AG08395 (cell line): ENCODE measurements around the gene MRGPRF.

ENCODE experiments used
- DNase-seq: peaks from one replicate; pipeline ENCODE4 v3.0.0; 2012; ENCODE audit warnings: mixed read lengths, low spot score

The MRGPRF gene

DNA sequence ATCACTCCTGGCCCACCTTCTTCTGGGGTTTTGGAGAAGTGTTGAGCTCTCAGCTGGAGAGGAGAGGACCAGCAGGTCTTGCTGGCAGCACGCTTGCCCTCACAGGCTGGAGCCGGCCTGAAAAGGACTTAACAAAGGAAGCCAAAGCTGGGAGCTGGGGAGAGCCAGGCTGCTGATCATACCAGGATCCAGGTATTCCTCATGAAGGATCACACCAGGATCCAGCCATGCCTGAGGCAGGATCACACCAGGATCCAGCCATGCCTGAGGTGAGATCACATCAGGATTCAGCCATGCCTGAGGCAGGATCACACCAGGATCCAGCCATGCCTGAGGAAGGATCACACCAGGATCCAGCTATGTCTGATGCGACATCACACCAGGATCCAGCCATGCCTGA lies 49.3 kb downstream of the MRGPRF start:
- DNase-seq: no peak

- DNase-seq: peak; percentile 58
Observed at GRCh38 chr11:68962527-68963250, 50.4 kb downstream of the MRGPRF start.

GRCh38 chr11:68961245-68961644 lies 51.8 kb downstream of the MRGPRF start:
- no peak for DNase-seq

GRCh38 chr11:68960294-68961071 lies 52.6 kb downstream of the MRGPRF start:
- DNase-seq: no peak

DNA sequence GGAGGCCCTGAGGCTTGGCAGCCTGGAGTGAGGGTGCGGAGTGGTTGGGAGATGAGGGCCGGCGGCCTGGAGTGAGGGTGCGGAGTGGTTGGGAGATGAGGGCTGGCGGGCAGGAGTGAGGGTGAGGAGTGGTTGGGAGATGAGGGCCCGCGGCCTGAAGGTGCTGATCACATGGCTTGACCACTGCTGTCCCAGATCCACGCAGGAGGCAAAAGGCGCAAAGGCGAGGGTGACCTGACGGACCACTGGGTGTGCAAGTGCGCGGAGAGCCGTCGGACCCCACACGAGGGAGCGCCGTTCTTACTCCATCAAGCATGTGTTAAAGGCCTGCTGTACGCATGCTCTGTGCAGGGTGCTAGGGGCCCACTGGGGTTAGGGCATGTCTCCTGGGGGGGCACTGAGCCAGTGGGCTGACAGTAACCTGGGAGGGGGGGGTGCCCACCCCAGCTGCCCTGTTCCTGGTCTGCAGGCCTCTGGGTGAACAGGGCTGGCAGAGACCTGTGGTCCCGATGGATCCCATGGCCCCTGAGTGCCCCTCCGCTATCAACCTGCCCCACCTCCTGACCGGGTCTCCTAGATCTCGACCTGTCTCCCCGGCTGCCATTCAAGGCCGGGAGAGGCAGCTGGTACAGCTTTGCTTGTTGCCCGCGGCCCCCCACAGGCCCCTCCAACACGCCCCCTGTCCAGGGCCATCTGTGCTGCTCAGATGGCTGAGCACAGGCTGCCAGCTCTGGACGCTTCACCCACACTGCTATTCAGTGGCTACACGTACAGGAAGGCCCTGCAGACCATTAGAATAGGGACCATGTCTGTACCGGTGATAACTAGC lies 53.4 kb downstream of the MRGPRF start:
- no peak for DNase-seq

DNA sequence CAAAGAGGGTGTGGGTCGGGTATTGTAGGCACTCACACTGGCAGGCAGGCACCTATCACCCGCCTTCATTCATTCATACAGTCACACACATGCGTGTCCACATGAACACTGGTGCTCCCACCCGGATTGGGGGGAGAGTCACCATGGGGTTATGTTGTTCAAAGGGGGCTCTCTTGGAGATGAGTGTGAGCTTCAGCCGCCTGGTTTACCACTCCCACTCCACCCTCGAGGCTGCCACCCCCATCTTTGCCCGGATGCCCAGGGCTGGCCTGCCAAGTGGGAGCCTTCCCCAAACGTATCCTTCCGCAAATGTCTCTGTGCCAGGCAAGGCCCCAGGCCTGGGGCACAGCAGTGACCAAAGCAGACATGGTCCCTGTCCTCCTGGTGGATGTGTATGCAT lies 54.8 kb downstream of the MRGPRF start:
- no peak for DNase-seq

DNA sequence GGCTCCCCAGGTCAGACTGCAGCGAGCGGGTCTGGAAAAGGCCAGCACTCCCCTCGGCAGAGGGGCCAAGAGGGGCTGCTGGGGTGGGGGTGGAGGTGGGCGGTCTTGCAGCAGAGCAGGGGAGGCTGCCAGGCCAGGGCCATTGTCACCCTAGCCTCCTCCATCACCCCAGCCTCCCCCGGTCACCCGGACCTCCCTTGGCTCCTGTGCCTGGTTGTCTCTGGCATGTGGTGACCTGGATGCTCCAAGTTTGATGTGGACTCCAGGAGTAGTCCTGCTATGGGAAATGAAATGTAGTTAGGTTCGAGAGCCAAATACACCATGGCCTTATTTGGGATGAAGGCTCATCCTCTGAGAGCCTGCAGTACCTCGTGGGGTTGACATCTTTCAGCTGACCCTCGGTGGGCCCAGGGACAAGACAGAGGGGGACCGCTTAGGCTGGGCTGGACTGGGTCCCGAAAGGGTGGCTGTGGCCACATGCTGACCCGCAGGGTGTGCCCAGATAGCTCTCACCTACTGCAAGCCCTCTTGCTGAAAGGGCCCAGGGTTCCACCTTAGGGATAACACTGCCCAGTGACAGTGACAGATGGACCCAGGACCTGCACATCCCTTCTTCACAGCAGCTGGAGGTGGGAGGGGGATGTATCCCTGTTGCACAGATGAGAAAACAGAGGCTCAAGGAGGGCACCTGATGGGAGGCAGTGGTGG lies 56.3 kb downstream of the MRGPRF start:
- no peak for DNase-seq

DNA sequence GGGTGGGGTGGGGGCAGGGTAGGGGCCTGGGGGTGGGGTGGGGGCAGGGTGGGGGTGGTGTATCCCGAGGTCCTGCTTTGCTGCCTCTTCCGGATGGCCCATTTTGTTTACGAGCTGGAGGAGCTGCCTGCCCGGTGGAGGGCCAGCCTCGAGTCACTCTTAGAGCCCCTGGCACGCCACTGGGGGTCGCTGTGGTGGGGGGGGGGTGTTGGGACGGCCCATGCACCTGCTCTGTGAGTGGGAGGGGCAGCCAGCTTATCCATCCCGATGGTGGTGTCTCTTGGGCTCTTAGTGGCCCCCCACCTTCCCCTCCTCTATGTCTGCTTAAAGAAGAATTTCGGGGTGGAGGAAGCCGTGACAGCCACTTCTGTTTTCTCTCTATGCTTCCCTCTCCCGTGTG lies 56.9 kb downstream of the MRGPRF start:
- DNase-seq: no peak

- DNase-seq: no peak
Observed at GRCh38 chr11:68955607-68955958, 57.5 kb downstream of the MRGPRF start.

DNA sequence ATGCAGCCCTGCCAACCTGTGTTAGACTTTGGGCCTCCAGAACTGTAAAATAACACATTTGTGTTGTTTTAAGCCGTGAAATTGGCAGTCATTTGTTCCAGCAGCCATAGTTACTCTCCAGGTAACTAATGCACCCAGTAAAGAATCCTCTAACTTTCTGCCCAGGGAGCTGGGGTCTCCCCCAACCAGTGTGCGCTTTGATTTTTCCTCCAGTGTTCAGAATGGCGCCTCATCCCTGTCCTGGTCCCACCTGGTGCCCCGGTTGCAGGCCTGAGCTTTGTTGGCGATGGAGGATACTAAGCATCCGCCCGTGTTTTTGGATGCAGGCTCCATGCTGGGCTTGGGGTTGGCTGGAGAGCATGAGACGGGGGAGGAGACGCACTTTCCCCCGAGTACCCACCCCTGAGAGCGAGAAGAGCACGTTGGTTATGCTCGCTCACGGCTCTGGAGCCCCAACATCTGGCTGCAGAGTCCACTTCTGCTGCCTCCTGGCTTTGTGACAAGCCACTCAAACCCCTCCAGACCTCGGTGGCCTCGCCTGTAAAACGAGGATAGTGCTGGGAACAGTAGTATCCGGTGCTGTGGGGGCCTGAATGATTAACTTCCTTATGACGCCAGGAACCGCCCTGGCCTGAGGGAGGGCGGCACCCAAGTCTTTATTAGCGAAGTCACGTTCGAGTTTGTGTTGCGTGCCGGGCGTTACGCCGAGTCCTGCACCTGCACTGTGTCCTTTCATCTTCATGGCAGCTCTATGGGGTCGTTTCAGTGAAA lies 58.0 kb downstream of the MRGPRF start:
- no peak for DNase-seq
